ENCODE data around the gene BAZ2B.

DNA sequence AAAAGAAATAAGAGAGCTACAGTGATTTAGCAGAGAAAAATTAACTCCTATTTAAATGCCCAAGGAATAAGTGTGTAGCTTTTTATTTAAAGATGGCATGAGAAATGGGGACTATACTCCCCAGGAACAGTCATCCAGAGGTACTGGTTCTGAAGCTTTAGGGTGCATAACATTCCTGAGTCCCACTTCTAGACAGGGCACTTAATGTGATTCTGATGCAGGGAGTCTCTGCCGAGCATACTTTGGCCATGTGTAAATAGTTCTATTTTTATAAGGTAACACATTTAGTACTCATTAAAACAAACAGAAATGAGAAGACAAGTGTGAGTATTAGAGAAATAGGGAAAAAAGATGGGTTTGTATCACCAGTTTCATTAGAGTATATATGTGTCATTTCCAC lies 175.2 kb downstream of the BAZ2B start:
- TF ChIP-seq, protein P1, sequence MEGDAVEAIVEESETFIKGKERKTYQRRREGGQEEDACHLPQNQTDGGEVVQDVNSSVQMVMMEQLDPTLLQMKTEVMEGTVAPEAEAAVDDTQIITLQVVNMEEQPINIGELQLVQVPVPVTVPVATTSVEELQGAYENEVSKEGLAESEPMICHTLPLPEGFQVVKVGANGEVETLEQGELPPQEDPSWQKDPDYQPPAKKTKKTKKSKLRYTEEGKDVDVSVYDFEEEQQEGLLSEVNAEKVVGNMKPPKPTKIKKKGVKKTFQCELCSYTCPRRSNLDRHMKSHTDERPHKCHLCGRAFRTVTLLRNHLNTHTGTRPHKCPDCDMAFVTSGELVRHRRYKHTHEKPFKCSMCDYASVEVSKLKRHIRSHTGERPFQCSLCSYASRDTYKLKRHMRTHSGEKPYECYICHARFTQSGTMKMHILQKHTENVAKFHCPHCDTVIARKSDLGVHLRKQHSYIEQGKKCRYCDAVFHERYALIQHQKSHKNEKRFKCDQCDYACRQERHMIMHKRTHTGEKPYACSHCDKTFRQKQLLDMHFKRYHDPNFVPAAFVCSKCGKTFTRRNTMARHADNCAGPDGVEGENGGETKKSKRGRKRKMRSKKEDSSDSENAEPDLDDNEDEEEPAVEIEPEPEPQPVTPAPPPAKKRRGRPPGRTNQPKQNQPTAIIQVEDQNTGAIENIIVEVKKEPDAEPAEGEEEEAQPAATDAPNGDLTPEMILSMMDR (IDR thresholded peaks at IDR 0.05): no peak
- no peak for TF ChIP-seq POLR2A (IDR thresholded peaks at IDR 0.05)
